T follicular helper cell (primary cell): ENCODE results near the gene C20orf173.
"Not testable (repeated sequence)": the region's sequence is repeated elsewhere in the genome, so short reads cannot be mapped to it uniquely, and the experiment has no call there.

ENCODE experiments used
- DNase-seq: peaks from one replicate; pipeline ENCODE4 v3.0.0-alpha.2; 2020; ENCODE audit warnings: low read depth

The C20orf173 gene

GRCh38 chr20:35546127-35546526 lies 16.7 kb upstream of the C20orf173 start:
- no peak for DNase-seq

GRCh38 chr20:35544941-35545340 lies 15.5 kb upstream of the C20orf173 start:
- not testable (repeated sequence) for DNase-seq

- no peak for DNase-seq
Observed at GRCh38 chr20:35544436-35544835, 15.0 kb upstream of the C20orf173 start.

- no peak for DNase-seq
Observed at GRCh38 chr20:35542990-35543389, 13.5 kb upstream of the C20orf173 start.

GRCh38 chr20:35541783-35542662 lies 12.6 kb upstream of the C20orf173 start, which contains the start of gene ERGIC3:
Gene ERGIC3, plus strand, starts transcription at chr20:35542078. Its CDS starts 20 bp downstream, at chr20:35542098.
- peak; percentile 96 for DNase-seq

- DNase-seq = no peak
Observed at GRCh38 chr20:35541118-35541782, 11.8 kb upstream of the C20orf173 start.

- no peak for DNase-seq
Observed at GRCh38 chr20:35539756-35540212, 10.3 kb upstream of the C20orf173 start.

GRCh38 chr20:35527122-35527769 lies 2.2 kb downstream of the C20orf173 start:
- DNase-seq = no peak

GRCh38 chr20:35525639-35526038 lies 3.8 kb downstream of the C20orf173 start:
- DNase-seq = no peak

- DNase-seq = peak; percentile 3
Observed at GRCh38 chr20:35523298-35523888, 6.1 kb downstream of the C20orf173 start.

GRCh38 chr20:35518955-35519354 lies 10.5 kb downstream of the C20orf173 start:
- no peak for DNase-seq

- DNase-seq = not testable (repeated sequence)
Observed at GRCh38 chr20:35517767-35518166, 11.7 kb downstream of the C20orf173 start.

- no peak for DNase-seq
Observed at GRCh38 chr20:35517125-35517524, 12.3 kb downstream of the C20orf173 start.

- no peak for DNase-seq
Observed at GRCh38 chr20:35515949-35516645, 13.4 kb downstream of the C20orf173 start.

GRCh38 chr20:35515341-35515740 lies 14.1 kb downstream of the C20orf173 start:
- no peak for DNase-seq

- no peak for DNase-seq
Observed at GRCh38 chr20:35514371-35514932, 15.0 kb downstream of the C20orf173 start.

- DNase-seq = no peak
Observed at GRCh38 chr20:35511814-35512420, 17.5 kb downstream of the C20orf173 start.

- no peak for DNase-seq
Observed at GRCh38 chr20:35510951-35511735, 18.3 kb downstream of the C20orf173 start.

- no peak for DNase-seq
Observed at GRCh38 chr20:35508493-35509218, 20.8 kb downstream of the C20orf173 start.
